H9 (cell line): ENCODE results near the gene VTN. TPM values are rescaled to one million over a fixed set of nuclear protein-coding genes. Genes with fewer than 3 reads are reported as not detected.

Experiments used
- DNase-seq: peaks from one replicate; pipeline ENCODE4 v3.0.0-alpha.2; 2017
- H2AFZ ChIP-seq: one replicate; pipeline ENCODE4 v1.6.1; 2013; ENCODE audit warnings: mild to moderate bottlenecking, low read length, control low read depth, moderate library complexity
- H2AK5ac ChIP-seq: 2 replicates; pipeline ENCODE4 v1.6.1; 2013; ENCODE audit warnings: low read length, control low read depth, mixed read lengths; ENCODE audit not compliant: insufficient read length
- H2BK120ac ChIP-seq: one replicate; pipeline ENCODE4 v1.6.1; 2013; ENCODE audit warnings: low read depth, mild to moderate bottlenecking, low read length, control low read depth, inconsistent platforms; ENCODE audit not compliant: poor library complexity, severe bottlenecking
- H2BK12ac ChIP-seq: 2 replicates; pipeline ENCODE4 v1.6.1; 2013; ENCODE audit warnings: low read length, control low read depth, mixed read lengths, low read depth; ENCODE audit not compliant: insufficient read length
- H2BK15ac ChIP-seq: 2 replicates; pipeline ENCODE4 v1.6.1; 2013; ENCODE audit warnings: low read depth, low read length, control low read depth
- H2BK20ac ChIP-seq: one replicate; pipeline ENCODE4 v1.6.1; 2013; ENCODE audit warnings: low read depth, mild to moderate bottlenecking, low read length, control low read depth, inconsistent platforms; ENCODE audit not compliant: poor library complexity, severe bottlenecking
- H2BK5ac ChIP-seq: 2 replicates; pipeline ENCODE4 v1.6.1; 2013; ENCODE audit warnings: low read length, control low read depth, mixed read lengths; ENCODE audit not compliant: insufficient read length
- H3K14ac ChIP-seq: 2 replicates; pipeline ENCODE4 v1.6.1; 2013; ENCODE audit warnings: low read length, control low read depth; ENCODE audit not compliant: insufficient read depth
- H3K18ac ChIP-seq: 2 replicates; pipeline ENCODE4 v1.6.1; 2013; ENCODE audit warnings: low read depth, mild to moderate bottlenecking, mixed read lengths, low read length, control low read depth; ENCODE audit not compliant: insufficient read length
- H3K23ac ChIP-seq: 2 replicates; pipeline ENCODE4 v1.6.1; 2013; ENCODE audit warnings: low read length, control low read depth, mixed read lengths, low read depth; ENCODE audit not compliant: insufficient read length
- H3K23me2 ChIP-seq: 2 replicates; pipeline ENCODE4 v1.6.1; 2013; ENCODE audit warnings: low read depth, mild to moderate bottlenecking, mixed read lengths, low read length, control low read depth; ENCODE audit not compliant: insufficient read length, poor library complexity, severe bottlenecking
- H3K27ac ChIP-seq: 2 replicates; pipeline ENCODE4 v1.5.1; 2013; ENCODE audit warnings: low read length, control low read depth, mixed read lengths, low read depth; ENCODE audit not compliant: insufficient read length
- H3K27me3 ChIP-seq: 2 replicates; pipeline ENCODE4 v1.6.1; 2013; ENCODE audit warnings: low read length, control low read depth, inconsistent platforms; ENCODE audit not compliant: insufficient read depth
- H3K4ac ChIP-seq: 2 replicates; pipeline ENCODE4 v1.6.1; 2013; ENCODE audit warnings: low read depth, mild to moderate bottlenecking, control low read depth, inconsistent platforms, low read length, moderate library complexity
- H3K4me1 ChIP-seq: 2 replicates; pipeline ENCODE4 v1.6.1; 2013; ENCODE audit warnings: low read length, control low read depth, inconsistent platforms; ENCODE audit not compliant: insufficient read depth
- H3K4me2 ChIP-seq: 2 replicates; pipeline ENCODE4 v1.6.1; 2013; ENCODE audit warnings: low read length, control low read depth, mixed read lengths; ENCODE audit not compliant: insufficient read length, insufficient read depth
- H3K56ac ChIP-seq: 2 replicates; pipeline ENCODE4 v1.6.1; 2013; ENCODE audit warnings: low read depth, mild to moderate bottlenecking, mixed read lengths, low read length, control low read depth; ENCODE audit not compliant: insufficient read length
- H3K79me1 ChIP-seq: 2 replicates; pipeline ENCODE4 v1.6.1; 2013; ENCODE audit warnings: low read depth, mild to moderate bottlenecking, moderate library complexity, low read length, control low read depth, inconsistent platforms; ENCODE audit not compliant: insufficient read depth, poor library complexity, severe bottlenecking
- H3K79me2 ChIP-seq: 2 replicates; pipeline ENCODE4 v1.6.1; 2013; ENCODE audit warnings: low read length, control low read depth, inconsistent platforms; ENCODE audit not compliant: insufficient read depth
- H3K9ac ChIP-seq: 2 replicates; pipeline ENCODE4 v1.6.1; 2013; ENCODE audit warnings: low read length, control low read depth, mixed read lengths; ENCODE audit not compliant: insufficient read length; ENCODE audit errors: extremely low read depth
- H3K9me3 ChIP-seq: one replicate; pipeline ENCODE4 v1.6.1; 2013; ENCODE audit warnings: low read depth, low read length, inconsistent platforms; ENCODE audit not compliant: control insufficient read depth
- H3T11ph ChIP-seq: one replicate; pipeline ENCODE4 v1.6.1; 2013; ENCODE audit warnings: mild to moderate bottlenecking, low read length, control low read depth, inconsistent platforms
- H4K20me1 ChIP-seq: one replicate; pipeline ENCODE4 v1.6.1; 2013; ENCODE audit not compliant: control insufficient read depth, insufficient read length, insufficient read depth
- H4K5ac ChIP-seq: 2 replicates; pipeline ENCODE4 v1.6.1; 2013; ENCODE audit warnings: low read depth, mild to moderate bottlenecking, mixed read lengths, low read length, control low read depth; ENCODE audit not compliant: insufficient read length
- H4K8ac ChIP-seq: replicated peaks from 2 replicates; pipeline ENCODE4 v1.6.1; 2013; ENCODE audit warnings: low read length, control low read depth, mixed read lengths, low read depth; ENCODE audit not compliant: insufficient read length
- H4K91ac ChIP-seq: 2 replicates; pipeline ENCODE4 v1.6.1; 2013; ENCODE audit warnings: low read depth, mild to moderate bottlenecking, moderate library complexity, mixed read lengths, low read length, control low read depth; ENCODE audit not compliant: insufficient read length
- H3K27ac Mint-ChIP-seq, 3 experiments: 2 replicates in 2 of 3; 3 replicates in 1 of 3; pipeline ENCODE4 v1.8.0; 2020 to 2021; ENCODE audit warnings: mixed read lengths in 3 of 3, mild to moderate bottlenecking in 1 of 3, moderate library complexity in 1 of 3
- H3K27me3 Mint-ChIP-seq: 2 replicates; pipeline ENCODE4 v1.8.0; 2021; ENCODE audit warnings: low read depth, mild to moderate bottlenecking, moderate library complexity, mixed read lengths
- H3K36me3 Mint-ChIP-seq, 3 experiments: 2 replicates in 2 of 3; 3 replicates in 1 of 3; pipeline ENCODE4 v1.8.0; 2020 to 2021; ENCODE audit warnings: low read depth in 3 of 3, mixed read lengths in 3 of 3; ENCODE audit not compliant: insufficient read depth in 1 of 3
- H3K4me1 Mint-ChIP-seq, 2 experiments: 2 replicates each; pipeline ENCODE4 v1.8.0; 2020; ENCODE audit warnings: mixed read lengths in 2 of 2
- H3K4me3 Mint-ChIP-seq, 2 experiments: 2 replicates in 1 of 2; 3 replicates in 1 of 2; pipeline ENCODE4 v1.8.0; 2020 to 2021; ENCODE audit warnings: mild to moderate bottlenecking in 2 of 2, mixed read lengths in 2 of 2, moderate library complexity in 1 of 2
- H3K9me3 Mint-ChIP-seq, 2 experiments: 2 replicates in 1 of 2; 3 replicates in 1 of 2; pipeline ENCODE4 v1.8.0; 2020; ENCODE audit warnings: mild to moderate bottlenecking in 2 of 2, mixed read lengths in 2 of 2, moderate library complexity in 1 of 2
- CTCF ChIP-seq: fragments of 200-600 bp; sonication (generic); conservative IDR thresholded peaks from 3 replicates; pipeline ENCODE4 v1.8.0; 2021; ENCODE audit warnings: antibody characterized with exemption, mild to moderate bottlenecking
- WGBS: extraction: QIAGEN DNeasy Blood & Tissue Kit; methylation state at CpG from one replicate; pipeline ENCODE4 v1.1.7; 2013; ENCODE audit warnings: missing lambda C conversion rate, low lambda C conversion rate, mixed read lengths; ENCODE audit not compliant: insufficient read length; ENCODE audit errors: extremely low coverage; 5-methylcytosine and 5-hydroxymethylcytosine counted together
- total RNA-seq: library from RNA; stranded (reverse); gene quantifications from 2 replicates; pipeline ENCODE4 v1.2.1, GENCODE V29; 2021

Gene VTN
- total RNA-seq, 1 experiment from 2014 or later, result not detected

DNA sequence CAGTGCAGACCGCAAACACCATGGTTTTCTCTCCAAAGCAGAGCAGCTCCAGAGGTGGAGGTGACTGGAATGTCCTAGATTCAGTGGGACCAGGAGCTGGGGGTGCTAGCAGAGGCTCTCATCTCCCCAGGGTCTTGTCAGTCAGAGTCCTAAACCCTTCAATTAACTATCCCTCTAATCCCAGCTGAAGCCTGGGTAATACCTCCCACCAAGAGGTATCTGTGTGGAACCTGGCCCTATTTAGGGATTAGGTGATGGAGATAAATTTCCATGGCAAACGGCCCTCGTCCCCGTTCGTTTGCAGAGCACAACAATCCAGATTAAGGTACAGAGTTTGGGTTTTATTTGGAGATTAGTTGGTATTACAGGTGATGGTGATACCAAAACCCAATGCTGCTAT is 6.9 kb downstream of the VTN start:
- no peak overlapping the region for H3K27ac Mint-ChIP-seq
- Histone ChIP-seq H3K4me2 (no peak overlapping the region), H3K23me2 (no peaks in the 10 kb centered on the region)

More for the DNA sequence above, 6.9 kb downstream of the VTN start:
- Histone ChIP-seq H3K79me1 (no peaks in the 10 kb centered on the region), H3K27ac (no peak overlapping the region), H3K4ac (no peak overlapping the region), H3K14ac (no peak overlapping the region), H2BK15ac (no peak overlapping the region), H3K4me1 (no peaks in the 10 kb centered on the region), H3K9me3 (no peaks in the 10 kb centered on the region), H4K5ac (no peak overlapping the region), H3K23ac (no peak overlapping the region), H4K91ac (no peak overlapping the region), H2BK5ac (no peak overlapping the region), H3T11ph (no peak overlapping the region), H4K8ac (no peak overlapping the region), H3K27me3 (no peaks in the 10 kb centered on the region), H3K9ac (no peak overlapping the region), H2BK120ac (no peak overlapping the region), H3K79me2 (no peaks in the 10 kb centered on the region), H2AFZ (no peak overlapping the region), H4K20me1 (no peaks in the 10 kb centered on the region), H3K56ac (no peak overlapping the region), H2BK20ac (no peak overlapping the region), H3K18ac (no peak overlapping the region), H2AK5ac (no peak overlapping the region), H2BK12ac (no peak overlapping the region)
- DNase-seq, result no peak
- no CpG with 5 or more reads among the region's 5 CpGs for WGBS
- H3K4me3 Mint-ChIP-seq, result no peak overlapping the region
- TF ChIP-seq CTCF, result no peak
- no peaks in the 10 kb centered on the region for H3K27me3 Mint-ChIP-seq
- H3K9me3 Mint-ChIP-seq, result no peaks in the 10 kb centered on the region; a peak in 1 of 5 replicates
- H3K36me3 Mint-ChIP-seq, result peaks cover 20 to 29% (median 24%) of the 10 kb centered on the region in 3 experiments; a peak in 6 of 7 replicates
- peaks cover 3 to 4% of the 10 kb centered on the region in 2 experiments; a peak in 3 of 4 replicates for H3K4me1 Mint-ChIP-seq
